ENCODE data around the gene PPM1E.

DNA sequence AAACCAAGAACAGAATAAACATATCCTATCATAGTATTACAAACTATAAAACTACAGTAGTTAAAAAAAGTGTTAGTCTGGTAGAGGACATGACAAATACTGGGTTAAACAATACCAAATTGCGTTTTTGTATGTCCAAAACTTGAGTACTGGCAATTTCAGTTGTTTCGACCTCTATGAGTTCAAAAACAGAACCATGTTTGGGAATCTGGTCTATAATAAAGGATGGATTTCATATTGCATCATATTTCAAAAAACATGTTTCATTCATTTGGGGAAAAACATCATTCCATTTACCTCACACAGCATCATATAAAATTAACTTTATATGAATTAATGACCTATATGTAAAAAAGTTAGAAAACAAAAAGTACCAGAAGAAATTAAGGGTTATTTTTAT is 269.3 kb downstream of the PPM1E start:
- TF ChIP-seq ZNF274 (IDR thresholded peaks at IDR 0.05; ENCODE audit: low read depth, low read length) (no peak), YY1 (IDR thresholded peaks at IDR 0.05; ENCODE audit: insufficient read depth, insufficient read length) (no peak), SUZ12 (IDR thresholded peaks at IDR 0.05; ENCODE audit: extremely low read depth, insufficient read depth, insufficient read length) (no peak)

All from NT2/D1 (cell line).